Stimulated activated CD4-positive, alpha-beta T cell treated with anti-CD3 and anti-CD28 coated beads, TNF-alpha, amount 100 ng/mL, for 24 hours (primary cell): Measurements from ENCODE around the gene FKBP10.
"Not testable (repeated sequence)": the region's sequence is repeated elsewhere in the genome, so short reads cannot be mapped to it uniquely, and the experiment has no call there.

Experiments used
- DNase-seq, 3 experiments: peaks; one replicate each; pipeline ENCODE4 v3.0.0-alpha.2; 2020; ENCODE audit warnings: low read depth in 3 of 3

The FKBP10 gene

DNA sequence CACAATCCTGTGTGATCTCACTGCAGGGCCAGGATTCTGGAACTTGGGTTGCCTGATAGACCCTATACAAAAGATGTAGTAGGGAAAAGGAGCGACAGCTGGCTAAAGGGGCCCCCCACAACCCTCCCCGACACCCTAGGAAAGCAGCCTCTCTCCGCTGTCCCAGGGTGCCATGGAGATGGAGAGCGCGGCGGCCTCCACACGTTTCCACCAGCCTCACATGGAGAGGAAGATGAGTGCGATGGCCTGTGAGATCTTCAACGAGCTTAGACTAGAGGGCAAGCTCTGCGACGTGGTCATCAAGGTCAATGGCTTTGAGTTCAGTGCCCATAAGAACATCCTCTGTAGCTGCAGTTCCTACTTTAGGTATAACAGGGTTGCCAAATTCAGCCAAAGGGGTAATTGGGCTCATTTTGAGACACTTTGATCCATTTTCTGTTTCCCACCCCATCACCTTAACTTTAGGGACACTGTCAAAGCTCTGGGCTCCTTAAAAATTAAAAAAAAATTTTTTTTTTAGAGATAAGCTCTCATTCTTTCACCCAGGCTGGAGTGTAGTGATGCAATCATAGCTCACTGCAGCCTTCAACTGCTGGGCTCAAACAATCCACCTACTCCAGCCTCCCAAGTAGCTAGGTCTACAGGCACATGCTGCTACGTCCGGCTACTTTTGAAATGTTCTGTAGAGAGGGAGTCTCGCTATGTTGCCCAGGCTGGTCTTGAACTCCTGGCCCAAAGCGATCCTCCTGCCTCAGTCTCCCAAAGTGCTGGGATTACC lies 25.1 kb downstream of the FKBP10 start, which contains the start of gene KLHL10:
KLHL10 (plus strand) TSS at position 65 of the 778 bp plus-strand sequence; CDS start at position 173, 108 bp downstream.
- no peak for DNase-seq

DNA sequence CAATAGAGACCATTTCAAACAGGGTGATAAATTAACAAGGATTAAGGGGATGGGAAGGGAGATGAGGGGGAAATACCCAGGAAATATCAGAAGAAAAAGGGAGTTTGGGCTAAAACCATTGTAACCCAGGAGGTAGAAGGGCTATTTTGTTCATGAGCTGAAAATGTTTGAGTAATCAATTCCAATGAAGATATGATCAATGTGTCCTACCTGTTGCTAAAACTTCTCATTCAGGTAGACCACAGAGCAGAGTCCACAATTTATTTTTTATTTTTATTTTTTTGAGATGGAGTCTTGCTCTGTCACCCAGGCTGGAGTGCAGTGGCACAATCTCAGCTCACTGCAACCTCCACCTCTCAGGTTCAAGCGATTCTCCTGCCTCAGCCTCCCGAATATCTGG lies 26.6 kb downstream of the FKBP10 start:
- DNase-seq = not testable (repeated sequence)

DNA sequence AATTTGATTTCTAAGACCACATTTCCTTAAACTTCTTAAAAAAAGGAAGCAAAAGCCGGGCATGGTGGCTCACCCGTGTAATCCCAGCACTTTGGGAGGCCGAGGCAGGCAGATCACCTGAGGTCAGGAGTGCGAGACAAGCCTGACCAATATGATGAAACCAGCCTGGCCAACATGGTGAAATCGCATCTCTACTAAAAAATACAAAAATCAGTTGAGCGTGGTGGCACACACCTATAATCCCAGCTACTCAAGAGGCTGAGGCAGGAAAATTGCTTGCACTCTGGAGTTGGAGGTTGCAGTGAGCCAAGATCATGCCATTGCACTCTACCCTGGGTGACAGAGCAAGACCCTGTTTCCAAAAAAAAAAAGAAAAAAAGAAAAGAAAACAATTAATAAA lies 28.0 kb downstream of the FKBP10 start:
- not testable (repeated sequence) for DNase-seq

DNA sequence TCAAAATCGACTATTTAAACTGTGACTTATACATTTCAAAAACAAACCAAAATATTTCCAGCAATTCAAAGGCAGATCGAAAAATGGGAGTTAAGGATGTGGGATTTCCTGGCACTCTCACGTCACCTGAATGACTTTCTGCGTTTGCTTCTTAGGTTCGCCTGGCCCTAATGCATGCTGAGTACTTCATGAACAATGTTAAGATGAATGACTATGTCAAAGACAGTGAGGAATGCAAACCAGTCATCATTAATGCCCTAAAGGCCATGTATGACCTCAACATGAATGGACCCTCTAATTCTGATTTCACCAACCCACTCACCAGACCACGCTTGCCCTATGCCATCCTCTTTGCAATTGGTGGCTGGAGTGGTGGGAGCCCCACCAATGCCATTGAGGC lies 32.2 kb downstream of the FKBP10 start:
- no peak for DNase-seq

DNA sequence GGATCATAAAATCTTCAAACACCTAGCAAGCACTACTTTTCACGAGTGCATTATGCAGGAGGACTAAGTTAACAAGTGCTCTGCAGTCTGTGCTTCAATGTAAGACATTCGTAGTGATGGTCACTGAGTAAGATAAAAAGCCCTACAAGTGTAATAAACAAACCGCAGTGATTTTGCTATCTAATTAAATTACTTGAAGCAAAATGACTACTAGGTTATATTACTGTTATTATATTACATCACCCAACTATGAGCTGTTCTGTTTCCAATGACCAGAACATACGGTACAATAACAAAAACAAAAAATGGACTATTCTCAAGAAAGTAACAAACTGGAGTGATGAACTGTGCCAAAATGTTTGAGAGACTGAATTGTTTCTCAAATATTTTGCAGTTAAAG lies 36.0 kb downstream of the FKBP10 start:
- DNase-seq = no peak

DNA sequence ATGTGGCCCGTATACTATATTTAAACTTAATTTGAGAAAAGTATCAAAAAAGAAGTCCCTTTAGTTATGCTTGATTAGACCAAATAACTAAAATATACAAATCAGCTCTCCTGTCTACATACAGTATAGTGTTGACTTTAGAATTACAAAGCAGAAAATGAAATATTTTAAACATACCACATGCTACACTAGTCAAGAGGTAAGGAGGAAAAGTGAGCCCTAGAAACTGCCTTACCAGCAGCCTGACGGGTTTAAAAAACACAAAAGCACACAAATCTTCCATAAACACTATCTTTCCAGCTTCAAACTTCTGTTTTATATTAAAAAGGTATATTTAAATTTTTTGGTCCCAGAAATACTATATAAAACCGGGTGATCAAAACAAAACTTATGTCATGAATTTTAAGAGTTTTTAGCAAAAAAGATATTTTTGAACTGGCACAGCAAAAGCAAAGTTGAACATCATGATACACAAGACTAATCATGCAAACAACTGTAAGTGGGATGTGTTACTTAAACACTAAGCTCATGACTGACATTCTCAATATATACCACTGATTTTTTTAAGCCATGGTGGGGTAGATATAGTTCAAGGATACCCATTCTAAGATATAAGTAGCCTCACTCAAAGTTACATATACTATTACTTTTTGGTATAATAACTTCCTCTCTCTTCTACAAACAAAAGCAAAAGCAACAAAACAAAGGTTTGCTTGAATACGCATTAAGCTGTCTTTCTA lies 36.6 kb downstream of the FKBP10 start:
- no peak for DNase-seq

DNA sequence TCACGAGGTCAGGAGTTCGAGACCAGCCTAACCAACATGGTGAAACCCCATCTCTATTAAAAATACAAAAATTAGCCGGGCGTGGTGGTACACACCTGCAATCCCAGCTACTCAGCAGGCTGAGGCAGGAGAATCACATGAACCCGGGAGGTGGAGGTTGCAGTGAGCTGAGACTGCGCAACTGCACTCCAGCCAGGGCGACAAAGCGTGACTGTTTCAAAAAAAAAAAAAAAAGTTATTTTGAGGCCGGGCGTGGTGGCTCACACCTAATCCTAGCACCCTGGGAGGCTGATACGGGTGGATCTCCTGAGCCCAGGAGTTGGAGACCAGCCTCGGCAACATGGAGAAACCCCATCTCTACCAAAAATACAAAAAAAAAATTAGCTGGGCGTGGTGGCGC lies 38.6 kb downstream of the FKBP10 start:
- not testable (repeated sequence) for DNase-seq

DNA sequence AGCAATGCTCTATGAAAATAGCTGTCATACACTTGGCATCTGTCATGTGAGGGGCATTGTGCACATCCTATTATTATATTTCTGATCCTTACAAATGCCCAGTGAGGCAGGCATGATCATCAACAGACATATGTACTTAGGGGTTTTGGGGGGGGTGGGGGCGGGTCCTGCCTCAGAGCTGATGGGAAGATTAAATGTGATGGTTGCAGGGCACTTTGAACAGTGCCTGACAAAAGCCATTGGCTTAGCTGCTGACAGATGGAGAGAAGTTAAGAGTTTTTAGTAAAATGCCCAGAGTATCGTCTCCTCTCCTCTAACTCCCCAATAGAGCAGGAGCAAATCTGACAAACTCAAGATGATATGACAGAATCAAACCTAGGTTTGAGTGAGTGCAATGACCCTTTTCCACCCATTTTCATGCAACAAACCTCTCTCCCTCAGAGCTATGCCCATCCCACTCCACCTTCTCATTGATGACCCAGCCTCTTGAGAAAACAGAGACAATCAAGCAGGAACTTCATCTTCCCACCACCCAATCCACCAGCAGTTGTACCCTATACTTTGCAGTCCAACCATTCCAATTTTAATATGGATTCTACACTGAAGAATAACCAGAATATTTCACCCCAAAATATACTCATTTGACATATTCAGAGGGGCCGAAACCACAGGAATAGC lies 47.6 kb downstream of the FKBP10 start:
- DNase-seq = no peak

DNA sequence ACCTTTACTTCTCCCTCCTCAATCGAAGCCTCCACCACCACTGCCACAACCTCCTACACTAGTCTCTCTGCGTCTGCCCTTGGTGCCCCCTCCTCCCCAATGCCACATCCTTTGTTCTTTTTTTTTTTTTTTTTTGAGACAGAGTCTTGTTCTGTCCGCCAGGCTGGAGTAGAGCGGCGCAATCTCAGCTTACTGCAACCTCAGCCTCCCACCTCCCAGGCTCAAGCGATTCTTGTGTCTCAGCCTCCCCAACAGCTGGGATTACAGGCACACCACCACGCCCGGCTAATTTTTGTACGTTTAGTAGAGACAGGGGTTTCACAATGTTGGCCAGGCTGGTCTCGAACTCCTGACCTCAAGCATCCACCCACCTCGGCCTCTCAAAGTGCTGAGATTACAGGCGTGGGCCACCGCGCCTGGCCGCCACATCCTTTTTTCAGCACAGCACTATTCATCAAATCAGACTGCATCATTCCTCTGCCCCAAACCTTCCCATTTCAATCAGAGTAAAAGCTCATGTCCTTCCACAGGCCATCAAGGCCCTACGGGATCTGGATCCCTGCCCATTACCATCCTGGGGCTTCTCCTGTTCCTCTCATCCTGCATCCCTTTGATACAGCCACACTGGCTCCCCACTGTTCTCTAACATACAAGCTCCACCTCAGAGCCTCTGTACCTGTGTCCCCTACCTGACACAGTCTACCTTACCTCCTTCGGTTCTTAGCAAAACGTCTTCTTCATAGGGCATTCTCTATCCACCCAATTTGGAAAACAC lies 50.5 kb downstream of the FKBP10 start:
- peak in 1 of 3 experiments; percentile 37 for DNase-seq

DNA sequence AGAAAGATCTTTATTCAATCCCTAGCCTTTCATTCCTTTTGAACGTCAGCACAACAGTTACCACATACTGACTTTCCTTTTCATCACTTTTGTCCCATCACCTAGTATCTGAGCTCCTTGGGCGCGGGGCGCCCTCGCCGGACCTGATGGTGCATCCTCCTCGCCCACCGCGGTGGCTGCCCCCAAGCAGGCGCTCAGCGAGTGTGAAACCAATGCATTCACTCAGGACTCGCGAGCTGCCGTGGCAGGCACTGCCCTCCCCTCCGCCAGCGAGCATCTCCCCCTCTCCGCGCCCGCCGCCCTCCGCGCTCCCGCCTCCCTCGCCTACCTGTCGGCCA lies 51.7 kb downstream of the FKBP10 start:
- DNase-seq = no peak

DNA sequence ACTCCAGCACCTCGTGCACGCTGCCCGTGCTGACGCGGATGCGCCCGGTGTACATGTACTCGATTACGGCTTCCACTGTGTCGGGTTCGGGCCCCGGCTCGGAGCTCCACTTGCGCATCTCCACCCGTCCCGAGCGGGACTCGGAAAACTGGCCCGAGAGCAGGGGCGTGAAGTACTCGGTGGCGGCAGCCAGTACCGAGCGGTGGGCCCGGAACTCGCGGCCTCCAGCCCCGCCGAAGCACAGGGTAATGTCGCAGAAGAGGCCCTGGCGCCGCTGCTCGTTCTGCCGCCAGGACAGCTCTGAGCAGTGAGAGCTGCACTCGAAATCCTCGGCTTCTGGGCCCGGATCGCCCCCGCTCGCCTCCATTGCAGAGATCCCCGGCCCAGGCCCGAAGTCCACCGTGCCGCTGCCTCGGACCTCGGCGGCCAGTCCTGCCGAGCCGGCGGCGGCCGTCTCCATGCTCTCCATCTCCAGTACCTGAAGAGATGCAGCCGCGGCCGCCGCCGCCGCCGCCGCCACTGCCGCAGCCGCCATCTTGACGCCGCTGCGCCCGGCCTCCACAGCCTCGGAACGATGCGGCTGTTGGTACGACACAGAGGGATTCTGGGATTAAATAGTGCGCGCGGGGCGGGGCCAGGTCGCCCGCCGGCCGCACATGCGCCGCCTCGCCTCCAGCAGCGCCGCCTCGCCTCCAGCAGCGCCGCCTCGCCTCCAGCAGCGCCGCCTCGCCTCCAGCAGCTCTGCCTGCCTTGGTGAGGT lies 52.2 kb downstream of the FKBP10 start, which contains the start of gene KLHL11:
KLHL11 (minus strand) TSS at position 588 of the 760 bp plus-strand sequence; CDS start at position 535, 53 bp downstream.
- peak; percentile 72 to 88 (median 77) for DNase-seq

DNA sequence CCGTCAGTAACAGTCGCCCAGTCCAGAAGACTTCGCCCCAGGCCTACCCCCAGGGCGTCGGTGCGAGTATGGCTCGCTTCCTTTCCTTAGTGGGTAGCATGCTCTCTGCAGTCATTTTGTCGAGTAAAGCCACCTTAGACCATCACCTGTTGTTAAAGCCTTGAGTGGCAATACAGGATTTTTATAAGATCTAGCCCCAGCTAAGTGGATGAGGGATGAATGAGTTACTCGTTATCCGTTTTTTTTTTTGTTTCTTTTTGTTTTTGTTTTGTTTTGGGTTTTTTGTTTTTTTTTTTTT lies 52.7 kb downstream of the FKBP10 start:
- no peak for DNase-seq

DNA sequence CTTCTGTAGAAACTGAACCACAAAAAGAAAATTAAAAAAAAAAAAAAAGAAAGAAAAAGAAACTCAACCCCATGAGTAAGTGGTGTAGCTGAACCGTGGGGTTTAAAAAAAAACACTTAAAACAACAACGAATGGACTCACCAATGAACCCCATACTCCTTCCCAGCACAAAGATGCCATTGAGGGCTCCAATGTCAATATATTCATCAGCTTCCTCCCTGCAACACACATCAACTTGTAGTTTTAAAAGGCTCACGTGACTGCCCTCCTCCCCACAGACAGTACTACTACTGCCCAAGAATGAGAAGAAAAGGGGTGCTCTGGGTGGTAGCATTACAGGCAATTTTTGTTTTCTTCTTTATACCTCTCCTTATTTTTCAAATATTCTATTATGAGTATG lies 55.8 kb downstream of the FKBP10 start:
- DNase-seq = no peak

DNA sequence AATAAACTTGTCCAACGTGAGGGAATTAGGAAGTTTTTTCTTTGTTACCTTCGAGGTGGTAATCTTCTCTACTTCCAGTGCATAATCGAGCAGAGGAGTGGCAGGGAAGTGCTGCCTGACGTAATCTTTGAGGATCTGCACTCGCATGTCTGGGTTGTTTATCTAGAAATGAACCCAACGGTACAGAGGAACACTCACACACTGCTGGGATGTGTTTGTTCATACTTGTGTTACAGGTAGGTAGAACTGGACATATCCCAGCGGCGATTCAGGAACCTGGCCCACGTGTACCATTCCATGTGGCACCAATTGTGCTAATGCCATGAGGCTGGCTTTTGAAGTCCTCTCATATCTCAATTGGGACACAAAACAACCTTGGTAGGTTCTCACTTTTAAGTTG lies 56.6 kb downstream of the FKBP10 start:
- no peak for DNase-seq

DNA sequence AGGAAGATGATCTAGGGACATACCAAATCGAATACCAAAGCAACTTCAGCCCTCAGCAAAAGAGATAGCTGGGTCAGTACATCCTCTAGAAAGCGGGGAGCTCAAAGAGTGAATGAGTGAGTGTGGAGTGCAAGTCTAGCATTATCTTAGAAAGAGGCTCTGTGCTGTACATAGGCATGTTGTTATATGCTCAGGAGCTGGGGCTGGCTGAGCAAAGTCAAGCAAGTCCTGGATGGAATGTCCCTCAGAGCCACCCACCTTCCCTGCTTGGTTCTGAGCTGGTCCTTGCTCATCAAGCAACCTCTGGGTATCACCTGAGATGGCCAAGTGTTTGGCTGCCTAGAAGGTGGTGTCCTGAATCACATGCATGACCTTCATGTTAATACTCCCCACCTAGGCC lies 57.3 kb downstream of the FKBP10 start:
- no peak for DNase-seq

DNA sequence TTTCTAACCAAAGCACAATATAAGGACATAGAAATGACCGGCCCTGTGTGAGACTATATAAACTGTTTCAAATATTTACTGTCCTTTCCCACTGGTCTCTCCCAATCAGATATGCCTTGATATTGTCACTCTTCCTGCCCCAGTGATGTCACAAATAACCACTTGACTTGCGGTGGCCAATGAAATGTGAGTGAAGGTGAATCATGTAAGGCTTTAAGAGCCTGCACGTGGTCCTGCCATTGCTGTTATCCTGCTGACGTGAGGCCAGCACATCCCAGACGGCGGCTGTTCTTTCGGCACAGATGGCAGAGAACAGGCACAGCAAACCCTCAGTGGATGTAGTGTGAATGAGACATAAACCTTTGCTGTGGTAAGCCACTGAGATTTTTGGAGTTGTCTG lies 57.8 kb downstream of the FKBP10 start:
- DNase-seq = no peak

DNA sequence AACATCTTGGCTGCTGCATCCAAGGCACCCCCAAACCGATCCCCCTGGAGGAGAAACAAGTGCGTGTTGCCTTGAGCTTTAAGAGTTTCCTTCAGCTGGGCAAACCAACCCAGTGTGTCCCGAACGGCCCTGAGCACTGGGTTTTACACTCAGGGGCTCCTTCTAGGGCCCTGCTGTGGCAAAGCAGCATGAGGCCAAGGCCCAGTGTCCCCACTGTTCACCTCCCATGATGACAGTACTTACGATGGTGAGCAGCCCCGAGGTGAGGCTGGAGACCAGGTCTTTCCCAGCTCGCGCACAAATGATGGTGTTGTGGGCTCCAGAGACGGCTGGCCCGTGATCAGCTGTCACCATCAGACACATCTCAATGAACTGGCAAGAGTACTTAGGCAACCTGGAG lies 59.0 kb downstream of the FKBP10 start:
- no peak for DNase-seq
